Measurements from ENCODE around the gene RENBP.
"Not testable (repeated sequence)": the region's sequence is repeated elsewhere in the genome, so short reads cannot be mapped to it uniquely, and the experiment has no call there.

The RENBP gene

DNA sequence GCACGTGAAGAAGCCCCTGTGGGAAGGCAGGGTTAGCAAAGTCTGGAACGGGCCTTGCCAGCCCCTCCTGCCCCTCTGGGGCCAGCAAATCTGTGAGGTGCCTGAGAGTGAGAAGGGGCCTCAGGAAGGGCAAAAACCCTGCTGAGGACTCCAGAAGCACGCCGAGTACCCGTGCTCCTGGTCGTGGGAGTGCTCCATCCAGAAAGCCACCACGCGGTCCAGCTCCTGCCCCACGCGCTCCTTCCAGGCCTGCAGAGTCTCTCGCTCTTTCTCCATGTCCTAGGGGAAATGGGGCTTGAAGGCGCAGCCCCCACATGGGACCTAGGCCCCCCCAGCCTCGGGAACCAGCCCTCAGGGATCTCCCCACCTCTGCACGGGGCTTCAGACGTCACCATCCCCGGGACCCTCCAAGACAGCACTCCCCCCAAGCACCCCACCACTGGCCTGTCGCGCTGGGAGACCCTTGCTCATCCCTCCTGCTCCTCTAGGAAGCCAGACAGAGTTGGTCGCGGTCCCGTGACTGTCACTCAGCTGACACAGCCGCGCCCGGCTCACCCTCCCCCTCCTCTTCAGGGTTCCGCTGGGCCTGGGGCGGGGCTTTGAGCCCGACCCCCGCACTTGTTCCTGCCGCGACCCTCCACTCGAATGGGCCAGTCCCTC is at the start of gene RENBP:
Gene RENBP, minus strand, starts transcription at position 504 of the 660 bp plus-strand sequence. Its CDS starts 33 bp downstream, at position 471.
- DNase-seq (ENCODE audit: low read depth in 3 of 3) = no peak

DNA sequence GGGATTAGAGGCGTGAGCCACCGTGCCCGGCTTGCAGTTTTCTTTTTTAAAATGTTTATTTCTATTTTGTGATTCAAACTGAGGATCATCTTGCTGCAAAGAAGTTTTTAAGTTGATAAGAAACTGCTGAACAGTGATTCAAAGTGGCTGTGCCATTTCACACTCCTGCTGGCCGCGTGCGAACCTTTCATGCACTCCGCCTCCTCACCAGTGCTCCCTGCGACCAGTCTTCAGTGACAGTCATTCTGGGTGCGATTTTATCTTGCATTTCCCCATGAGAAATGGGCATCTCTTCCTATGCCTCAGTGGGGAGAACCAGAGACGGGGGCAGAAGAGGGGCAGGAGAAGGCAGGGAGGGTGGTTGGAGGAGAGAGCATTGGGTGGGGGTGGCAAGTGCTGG is 49.5 kb upstream of the RENBP start:
- DNase-seq (ENCODE audit: low read depth in 3 of 3) = no peak

DNA sequence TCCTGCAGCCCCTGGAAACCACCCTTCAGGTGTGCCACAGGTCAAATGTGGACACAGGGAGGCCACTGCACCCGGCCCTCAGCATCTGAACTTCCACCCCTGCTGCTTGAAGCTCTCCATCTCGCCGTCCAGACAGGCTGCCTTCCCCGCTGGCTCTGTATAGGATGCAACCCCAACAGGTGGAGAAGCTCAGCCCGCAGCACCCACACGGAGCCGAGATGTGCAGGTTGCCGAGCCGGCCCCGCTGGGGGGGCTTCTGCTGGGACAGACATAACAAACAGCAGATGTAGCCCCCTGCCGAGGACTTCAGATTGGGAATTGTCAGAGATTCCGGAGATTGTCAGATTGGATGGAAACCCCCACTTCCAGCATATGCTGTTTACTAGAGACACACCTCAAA is 48.6 kb upstream of the RENBP start:
- no peak for DNase-seq (ENCODE audit: low read depth in 3 of 3)

DNA sequence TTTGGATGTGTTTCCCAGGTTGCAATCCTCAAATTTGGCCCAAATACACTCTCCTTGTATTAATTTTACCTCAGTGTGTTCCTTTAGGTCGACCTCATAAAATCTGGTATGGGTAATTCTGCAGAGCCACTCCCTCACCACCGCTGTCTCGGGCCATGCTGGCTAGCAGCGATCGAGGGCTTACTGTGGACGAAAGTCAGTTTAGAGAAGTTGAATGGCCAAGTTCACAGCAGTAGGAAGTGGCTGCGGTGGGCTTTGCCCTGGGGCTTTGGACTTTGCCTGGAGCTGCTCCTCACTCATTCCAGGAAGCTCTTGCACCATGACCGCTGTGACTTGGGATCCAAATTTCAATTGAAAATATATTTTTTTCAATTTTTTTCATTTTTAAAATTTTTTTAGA is 47.7 kb upstream of the RENBP start:
- DNase-seq (ENCODE audit: low read depth in 3 of 3) = no peak

DNA sequence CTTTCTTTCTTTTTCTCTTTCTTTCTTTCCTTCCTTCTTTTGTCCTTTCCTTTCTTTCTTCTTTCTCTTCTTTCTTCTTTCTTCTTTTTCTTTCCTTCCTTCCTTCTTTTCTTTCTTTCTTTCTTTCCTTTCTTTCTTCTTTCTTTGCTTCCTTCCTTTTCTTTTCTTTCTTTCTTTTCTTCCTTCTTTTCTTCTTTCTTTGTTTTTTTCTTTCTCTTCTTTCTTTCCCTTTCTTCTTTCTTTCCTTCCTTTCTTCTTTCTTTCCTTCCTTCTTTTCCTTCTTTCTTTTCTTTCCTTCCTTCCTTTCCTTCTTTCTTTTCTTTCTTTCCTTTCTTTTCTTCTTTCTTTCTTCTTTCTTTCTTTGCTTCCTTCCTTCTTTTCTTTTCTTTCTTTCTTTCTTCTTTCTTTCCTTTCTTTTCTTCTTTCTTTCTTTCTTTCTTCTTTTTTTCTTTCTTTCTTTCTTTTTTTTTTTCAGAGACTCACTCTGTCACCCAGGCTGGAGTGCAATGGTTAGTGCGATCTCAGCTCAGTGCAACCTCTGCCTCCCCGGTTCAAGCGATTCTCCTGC is 46.7 kb upstream of the RENBP start:
- no peak for DNase-seq (ENCODE audit: low read depth in 3 of 3)

DNA sequence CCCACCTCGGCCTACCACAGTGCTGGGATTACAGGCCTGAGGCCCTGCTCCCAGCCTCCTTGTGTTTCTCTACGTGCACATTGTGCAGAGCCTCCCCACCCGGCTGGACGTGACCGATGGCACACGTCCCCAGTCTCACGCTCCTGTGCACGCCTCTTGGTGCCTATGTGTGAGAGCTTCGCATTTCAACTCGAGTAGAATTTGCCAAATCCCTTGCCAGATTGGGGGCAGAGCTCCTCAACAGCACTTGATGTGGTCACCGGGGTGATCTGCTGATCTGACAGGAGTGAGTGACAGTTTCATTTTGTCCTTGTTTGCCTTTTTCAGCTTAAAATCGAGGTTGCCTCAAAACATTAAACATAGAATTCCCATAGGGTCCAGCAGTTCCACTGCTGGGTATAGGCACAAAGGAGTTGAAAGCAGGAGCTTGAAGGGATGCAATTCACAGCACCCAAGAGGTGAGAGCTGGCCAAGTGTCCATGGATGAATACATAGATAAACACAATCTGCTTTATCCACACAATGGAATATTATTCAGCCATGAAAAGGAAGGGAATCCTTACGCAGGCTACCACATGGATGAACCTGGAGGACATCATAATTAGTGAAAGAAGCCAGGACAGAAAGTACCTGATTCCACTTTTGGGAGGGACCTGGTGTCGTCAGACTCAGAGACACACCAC is 45.7 kb upstream of the RENBP start:
- DNase-seq (ENCODE audit: low read depth in 3 of 3) = no peak

DNA sequence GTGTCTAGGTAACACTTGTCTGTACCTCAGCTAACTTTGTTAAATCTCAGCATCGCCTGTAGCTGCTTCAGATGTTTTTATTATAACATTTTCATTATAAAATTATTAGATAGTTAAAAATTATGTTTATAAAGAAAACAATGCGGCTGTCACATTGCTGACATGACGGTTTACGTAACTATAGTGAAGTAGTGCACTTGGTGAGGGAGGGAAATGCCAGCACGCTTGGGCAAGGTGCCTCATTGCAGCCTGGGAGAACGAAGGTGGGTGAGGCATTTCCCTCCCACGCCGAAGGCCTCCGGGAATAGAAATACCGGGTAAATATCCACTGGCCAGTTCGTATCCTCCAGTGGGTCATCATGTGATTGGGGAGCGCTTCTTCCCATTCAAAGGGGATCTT is 44.0 kb upstream of the RENBP start:
- DNase-seq (ENCODE audit: low read depth in 3 of 3) = no peak

DNA sequence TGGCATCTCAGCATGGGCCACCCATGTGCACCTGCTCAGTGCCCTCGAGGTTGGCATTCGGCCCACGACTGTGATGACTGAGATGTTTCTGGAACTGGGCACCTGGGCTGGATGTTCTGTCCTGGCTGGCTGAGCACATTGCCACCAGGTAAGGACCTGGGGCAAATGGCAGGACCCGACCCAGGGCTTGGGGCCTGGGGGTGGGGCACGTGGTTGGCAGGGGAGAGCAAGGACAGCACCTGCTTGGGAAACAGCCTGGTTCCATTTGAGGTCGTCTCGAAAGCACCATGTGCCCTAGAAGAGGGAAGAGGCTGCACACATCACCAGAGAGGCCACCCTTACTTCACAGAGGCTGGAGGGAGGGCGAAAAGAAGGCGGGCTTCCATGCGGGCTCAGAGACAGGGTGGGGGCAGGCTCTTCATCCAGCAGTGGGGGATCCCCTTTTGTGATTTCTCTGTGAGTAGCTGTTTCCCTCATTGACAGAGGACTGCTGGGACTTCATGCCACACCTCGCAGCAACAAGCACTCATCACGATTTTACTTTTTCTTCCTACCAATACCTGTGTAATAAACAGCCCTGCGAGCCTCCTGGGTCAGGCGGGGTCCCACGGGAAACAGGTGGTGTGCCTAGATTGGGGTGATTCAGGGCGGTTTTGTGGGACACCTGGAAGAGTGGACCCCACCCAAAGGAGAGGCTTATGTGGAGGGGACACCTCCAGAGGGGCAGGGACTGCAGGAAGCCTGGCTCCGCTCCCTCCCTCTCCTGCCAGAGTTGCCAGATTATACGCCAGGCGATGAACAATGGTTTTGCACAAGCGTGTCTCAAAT is 40.1 kb upstream of the RENBP start:
- DNase-seq (ENCODE audit: low read depth in 3 of 3) = peak in 1 of 3 experiments; percentile 57

DNA sequence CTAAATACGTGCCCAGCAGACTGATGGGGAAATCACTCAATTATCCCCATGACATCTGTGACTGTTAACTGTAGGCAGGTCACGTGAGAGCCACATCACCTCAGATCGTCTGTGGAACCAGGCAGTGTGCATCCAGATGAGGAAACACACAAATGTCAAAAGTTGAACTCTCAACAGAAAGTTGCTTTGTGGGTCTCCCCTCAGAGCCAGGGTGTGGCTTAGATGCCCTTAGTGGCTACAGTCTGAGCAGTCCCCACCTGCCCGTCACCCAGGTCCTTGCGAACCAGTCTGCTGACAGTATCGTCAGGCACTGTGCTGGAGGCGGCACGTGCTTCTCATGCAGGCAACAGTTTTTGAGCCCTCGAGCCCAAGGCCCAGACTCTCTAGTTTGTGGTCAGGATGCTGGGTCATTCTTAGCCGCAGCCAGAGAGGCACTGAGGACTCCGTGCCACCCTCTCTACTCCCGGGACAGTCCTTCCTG is 38.9 kb upstream of the RENBP start:
- no peak for DNase-seq (ENCODE audit: low read depth in 3 of 3)

DNA sequence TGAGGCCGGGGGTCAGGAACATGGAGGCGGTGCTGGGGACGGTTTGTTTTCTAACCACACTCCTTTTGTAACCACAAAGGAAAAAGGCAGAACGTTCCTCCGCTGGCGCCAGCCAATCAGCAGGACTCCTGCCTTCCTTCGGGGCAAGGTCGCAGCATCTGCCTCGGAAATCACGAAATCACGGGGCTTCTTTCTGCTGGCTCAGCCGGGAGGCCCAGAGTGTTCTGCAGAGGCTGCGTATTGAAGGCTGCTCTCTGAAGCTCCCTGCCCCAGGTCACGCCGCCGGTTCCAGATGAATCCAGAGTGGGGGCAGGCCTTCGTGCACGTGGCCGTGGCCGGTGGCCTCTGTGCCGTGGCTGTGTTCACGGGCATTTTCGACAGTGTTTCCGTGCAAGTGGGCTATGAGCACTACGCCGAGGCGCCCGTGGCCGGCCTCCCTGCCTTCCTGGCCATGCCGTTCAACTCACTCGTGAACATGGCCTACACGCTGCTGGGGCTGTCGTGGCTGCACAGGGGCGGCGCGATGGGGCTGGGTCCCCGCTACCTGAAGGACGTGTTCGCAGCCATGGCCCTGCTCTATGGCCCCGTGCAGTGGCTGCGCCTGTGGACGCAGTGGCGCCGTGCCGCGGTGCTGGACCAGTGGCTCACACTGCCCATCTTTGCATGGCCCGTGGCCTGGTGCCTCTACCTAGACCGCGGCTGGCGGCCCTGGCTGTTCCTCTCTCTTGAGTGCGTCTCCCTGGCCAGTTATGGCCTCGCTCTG is 37.5 kb upstream of the RENBP start:
- DNase-seq (ENCODE audit: low read depth in 3 of 3) = peak in 1 of 3 experiments; percentile 75

DNA sequence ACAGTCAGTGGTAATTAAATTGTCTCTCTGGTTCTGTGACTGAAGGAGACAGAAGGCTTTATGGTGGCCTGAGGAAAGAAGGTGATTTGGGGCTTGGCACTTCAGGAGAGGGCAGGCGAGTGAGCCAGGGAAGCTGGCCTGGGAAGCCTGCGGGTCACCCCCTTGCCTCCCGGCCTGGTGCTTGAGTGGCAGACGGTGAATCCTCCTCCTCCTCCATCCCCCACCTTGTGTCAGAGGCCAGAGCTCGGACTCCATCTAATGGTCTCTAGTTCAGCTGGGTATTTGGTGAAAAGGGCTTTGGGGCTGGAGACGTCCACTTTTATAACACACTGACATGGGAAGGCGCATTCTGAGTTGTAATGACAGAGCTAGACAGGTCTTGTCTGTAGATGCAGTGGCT is 36.8 kb upstream of the RENBP start:
- DNase-seq (ENCODE audit: low read depth in 3 of 3) = no peak

DNA sequence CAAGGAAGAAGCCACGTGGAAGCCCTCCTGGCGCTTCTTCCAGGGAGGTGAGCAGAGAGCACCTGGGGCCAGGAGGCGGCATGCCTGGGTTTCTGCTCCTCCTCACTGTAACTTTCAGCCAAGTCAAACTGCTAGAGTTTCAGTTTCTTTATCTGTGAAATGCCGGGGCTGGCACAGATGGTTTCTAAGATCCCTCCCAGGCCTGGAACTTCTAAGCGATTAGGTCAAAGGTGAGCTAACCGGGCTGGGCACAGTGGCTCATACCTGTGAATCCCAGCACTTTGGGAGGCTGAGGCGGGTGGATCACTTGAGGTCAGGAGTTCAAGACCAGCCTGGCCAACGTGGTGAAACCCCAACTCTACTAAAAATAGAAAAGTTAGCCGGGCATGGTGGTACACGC is 36.0 kb upstream of the RENBP start:
- not testable (repeated sequence) for DNase-seq (ENCODE audit: low read depth in 3 of 3)

DNA sequence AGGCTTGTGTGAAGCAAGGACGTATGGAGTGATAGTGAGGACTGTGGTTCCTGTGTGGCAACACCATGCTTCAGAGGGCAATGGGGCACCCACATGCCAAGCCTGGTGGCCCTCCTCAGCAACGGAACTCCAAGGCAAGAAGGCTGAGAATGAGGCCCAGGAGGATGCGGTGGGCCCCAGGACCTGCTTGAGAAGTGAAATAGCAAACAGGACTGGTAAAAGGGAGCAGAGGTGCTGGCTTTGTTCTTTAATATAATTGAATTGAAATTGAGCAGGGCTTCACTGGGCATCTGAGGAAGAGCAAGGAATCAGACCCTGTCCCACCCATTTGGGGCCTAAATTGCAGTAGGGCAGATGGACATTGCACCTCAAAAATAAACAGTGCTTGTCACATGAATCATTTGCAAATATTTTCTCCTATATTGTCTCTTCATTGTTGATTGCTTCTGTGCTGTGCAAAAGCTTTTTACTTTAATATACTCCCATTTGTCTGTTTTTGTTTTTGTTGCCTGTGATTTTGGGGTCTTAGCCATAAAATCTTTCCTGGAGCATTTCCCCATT is 30.4 kb upstream of the RENBP start:
- no peak for DNase-seq (ENCODE audit: low read depth in 3 of 3)

DNA sequence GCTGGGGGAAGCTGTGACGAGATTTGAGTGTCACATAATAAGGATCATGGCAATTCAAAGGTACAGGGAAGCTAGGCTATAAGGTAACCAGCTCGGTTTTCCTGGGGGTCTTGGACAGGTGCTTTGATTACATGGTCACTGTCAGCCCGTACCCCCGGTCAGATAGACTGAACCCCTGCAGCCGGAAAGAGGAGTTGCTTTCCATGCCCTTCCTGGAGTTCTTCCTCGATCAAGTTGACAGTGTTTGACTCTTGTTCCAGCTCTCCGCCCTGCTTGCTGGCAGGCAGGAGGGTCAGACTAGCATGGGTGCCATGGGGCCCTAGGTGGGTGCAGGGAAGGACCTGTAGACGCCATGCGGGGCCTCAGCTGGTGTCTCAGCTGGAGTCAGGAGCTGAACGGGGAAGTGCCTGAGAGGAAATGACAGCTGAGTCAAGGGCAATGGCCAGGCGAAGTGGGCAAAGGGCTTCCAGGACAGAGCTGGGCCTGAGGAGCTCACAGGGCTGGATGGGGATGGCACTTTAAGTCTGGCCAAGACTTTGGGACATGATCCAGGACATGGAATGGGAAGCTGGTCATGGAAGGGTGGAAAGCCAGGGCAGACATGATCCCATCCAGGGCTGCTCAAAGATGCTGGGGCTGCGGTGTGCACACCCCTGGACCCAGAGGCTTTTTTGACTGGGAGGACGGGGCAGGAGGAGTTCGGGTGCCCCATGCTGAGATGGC is 29.7 kb upstream of the RENBP start:
- DNase-seq (ENCODE audit: low read depth in 3 of 3) = no peak

DNA sequence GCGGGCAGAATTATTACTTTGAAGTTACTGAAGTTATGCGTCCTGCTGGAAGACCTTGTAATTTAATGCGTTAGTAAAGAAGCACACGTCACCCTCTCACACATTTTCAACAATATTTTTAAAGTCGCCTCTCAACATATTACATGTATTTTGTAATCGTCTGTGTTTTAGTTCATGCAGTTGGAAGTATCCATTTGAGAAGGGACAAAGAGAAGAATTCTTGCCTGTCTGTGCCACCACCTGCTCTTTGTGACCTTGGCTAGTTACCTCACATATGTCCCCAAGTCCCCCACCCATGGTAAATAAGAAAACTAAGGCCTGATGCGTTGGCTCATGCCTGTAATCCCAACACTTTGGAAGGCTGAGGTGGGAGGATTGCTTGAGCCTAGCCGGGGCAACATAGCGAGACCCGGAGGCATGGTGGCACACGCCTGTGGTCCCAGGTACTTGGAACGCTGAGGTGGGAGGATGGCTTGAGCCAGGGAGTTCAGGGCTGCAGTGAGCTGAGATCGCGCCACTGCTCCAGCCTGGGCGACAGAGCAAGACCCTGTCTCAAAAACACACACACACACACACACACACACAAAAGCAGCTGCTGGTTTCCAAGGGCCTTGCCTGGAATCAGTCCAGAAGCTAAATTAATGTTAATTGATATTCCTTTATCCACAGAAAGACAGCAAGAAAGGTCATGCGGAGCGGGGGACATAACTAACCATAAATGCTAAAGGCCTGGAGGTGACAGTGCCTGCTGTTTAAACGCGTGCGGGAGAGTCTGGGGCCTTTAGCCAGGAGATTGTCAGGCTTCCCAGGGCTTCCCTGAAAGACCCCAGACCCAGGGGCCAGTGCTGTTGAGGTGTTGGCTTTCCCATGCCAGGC is 28.9 kb upstream of the RENBP start:
- DNase-seq (ENCODE audit: low read depth in 3 of 3) = no peak

DNA sequence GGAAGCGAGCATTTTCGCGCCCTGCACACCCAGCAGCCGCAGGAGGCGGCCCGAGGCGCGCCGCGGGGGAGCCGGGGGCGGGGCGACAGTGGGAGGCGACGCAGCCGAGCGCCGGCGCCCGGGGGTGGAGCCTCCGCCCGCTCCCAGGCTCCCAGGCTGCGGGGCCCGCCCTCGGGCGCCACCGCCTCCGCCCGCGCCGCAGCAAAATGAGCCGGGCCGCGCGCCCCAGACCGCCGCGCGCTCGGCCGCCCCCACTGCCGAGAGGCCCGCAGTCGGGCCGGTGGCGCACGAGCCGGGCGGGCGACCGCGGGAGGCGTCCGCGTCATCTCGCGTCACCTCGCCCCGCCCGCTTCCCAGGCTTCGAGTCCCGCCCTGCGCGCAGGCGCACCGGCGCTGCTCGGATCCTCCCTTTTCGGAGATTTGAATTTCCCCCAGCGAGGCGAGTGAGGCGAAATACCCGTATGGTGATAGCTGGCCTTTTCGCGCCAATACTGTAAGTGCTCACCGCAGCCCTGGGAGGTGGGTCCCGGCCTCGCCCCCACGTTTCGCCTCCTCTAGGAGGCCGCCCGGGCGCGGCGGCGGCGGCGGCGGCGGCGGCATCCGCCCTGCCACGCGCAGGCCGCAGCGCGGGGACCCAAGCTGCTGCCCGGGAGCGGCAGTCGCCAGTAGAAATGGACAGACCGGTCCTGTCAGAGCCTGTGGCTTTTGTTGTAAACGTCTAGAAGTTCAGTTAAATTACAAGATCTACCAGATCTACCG is 28.1 kb upstream of the RENBP start, which contains the start of gene TMEM187:
Gene TMEM187, plus strand, starts transcription at position 387 of the 759 bp plus-strand sequence. CDS start 9,309 bp downstream, outside the sequence.
- peak; percentile 72 to 85 (median 76) for DNase-seq (ENCODE audit: low read depth in 3 of 3)

DNA sequence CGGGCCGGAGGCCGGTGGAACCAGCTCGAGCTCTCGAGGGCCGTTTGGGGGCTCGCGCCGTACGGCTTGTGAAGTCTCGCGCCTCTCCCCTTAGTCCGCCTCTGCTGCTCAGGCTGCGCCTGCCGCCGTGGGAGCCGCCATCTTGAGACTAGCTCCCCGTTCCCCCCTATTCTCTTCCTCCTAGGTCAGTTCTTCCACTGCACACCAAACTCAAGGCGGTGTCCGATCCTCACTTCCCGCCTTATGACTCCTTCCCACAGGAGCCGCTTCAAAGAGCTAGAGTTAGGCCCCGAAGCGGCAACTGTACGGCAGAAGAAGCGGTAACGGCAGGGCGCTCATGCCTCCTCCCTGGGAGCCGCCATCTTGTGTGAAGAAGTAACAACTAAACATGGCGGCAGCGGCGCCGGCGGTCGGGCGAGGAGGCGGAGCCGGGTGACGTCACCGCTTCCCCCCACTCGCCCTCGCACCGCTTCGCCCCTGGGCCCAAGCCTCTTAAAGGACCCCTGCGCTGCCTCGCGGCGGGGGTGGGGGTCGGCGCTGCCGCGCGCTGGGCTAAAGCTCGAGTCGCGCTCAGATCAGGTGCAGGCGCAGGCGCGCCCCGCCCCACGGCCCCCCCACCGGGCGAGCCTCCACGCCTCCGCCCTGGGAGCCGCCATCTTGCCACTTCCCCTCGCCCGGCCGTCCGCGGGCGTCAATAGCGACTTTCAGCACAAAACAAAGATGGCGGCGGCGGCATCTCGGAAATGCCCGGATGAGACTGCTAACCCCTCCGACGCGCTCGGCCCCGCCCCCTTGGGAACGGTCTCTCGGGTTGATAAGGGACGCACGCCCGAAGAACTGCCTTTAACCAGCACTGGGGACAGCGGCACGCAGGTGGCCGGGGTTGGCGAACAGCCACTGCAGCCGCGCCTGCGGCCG is 27.3 kb upstream of the RENBP start, which contains the start of gene HCFC1:
Gene HCFC1, minus strand, starts transcription at position 369 of the 918 bp plus-strand sequence. CDS start 978 bp downstream, outside the sequence.
- DNase-seq (ENCODE audit: low read depth in 3 of 3) = peak; percentile 69 to 86 (median 79)
